SH-SY5Y (cell line): ENCODE measurements around the gene IPO5.

Experiments used
- GATA2 ChIP-seq: IDR thresholded peaks from 2 replicates; pipeline ENCODE4 v1.6.1; 2011; ENCODE audit warnings: mild to moderate bottlenecking, low read depth, low read length
- GATA3 ChIP-seq: IDR thresholded peaks from 2 replicates; pipeline ENCODE4 v1.6.1; 2011; ENCODE audit warnings: low read depth, mild to moderate bottlenecking, low read length, moderate library complexity

DNA sequence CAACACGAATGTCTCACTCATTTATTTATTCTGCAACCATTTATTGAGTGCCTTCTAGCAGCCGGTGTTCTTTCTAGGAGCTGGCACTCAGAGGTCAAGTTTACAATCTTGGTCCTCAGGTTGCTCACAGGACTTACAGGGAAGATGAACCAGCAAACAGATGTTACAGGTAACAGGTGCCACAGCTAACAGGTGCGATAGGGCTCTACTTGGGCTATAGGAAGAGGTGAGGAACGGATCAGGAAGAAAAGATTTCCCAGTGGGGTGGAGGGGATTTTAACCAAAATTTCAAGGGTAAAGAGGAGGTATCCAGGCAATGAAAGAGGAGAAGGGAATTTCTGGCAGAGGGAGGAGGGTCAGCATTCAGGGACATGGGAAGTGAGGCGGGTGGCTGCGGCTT is 102.1 kb downstream of the IPO5 start:
- TF ChIP-seq GATA3 (no peak), GATA2 (no peak)
